HUDEP-2 (cell line): Measurements from ENCODE around the gene APCDD1L.
A peak's percentile ranks its signal among the peaks of the same experiment; 100 is the strongest.

Source experiments
- DNase-seq, 76 experiments: peaks; one replicate each; lab custom pipeline; 2025; ENCODE audit not compliant: unreplicated experiment in 76 of 76; lab: John Stamatoyannopoulos, UW

Gene APCDD1L

DNA sequence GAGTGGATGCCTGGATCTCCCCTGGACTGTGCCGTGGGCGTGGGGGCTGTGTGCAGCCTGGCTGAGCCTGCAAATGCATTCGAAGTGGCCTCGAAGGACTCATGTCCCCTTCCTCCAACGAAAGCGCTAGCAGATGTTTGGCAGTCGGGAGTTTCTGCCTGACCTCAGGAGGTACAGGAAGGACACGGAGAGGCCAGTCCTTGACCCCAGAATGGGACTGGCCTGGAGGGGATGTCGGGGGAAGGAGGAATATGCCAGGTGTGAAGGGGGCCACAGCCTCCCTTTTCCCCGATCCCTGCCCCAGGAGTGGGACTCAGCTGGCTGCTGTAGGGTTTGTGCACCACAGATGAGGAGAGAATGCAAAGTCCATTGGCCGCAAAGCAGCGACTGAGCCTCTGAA is 45.6 kb downstream of the APCDD1L start:
- no peak for DNase-seq

- DNase-seq = no peak
Measured at GRCh38 chr20:58467572-58468527, 47.3 kb downstream of the APCDD1L start.

DNA sequence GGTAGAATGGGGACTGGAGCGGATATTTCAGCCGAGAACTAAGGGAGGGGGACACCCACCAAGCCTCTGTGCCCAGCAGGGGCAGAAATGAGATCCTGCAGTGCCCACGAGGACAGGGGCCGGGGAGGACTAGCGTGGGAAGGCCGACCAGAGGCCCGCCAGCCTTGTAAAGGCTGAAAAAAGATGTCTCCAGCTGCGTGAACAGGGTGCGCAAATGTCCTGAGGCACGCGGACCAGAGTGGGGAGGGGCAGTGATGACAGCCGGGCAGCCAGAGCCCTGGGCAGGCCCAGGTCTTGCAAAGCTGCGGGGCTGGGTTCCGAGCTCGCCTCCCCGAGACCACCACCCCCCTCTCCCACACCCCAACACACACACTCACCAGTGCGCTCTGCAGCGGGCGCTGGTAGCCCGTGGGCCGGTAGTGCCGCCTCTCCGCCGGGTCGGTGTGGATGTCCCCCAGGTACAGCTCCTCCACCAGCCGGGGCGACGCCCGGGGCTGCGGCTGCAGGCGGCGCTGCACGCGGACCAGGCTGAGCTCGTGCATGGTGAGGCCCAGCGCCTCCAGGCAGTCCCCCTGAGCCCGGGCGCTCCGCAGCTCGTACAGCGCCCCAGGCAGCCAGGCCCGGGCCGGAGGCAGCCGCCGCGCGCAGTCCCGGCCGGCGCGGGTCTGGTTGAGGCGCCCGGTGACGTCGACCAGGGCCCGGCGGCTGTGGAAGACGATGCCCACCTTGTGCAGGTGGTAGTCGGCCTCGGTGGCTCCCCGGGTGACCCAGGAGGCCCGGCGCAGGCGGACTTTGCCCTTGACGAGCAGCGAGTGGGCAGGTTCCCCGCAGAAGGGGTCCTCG is 48.2 kb downstream of the APCDD1L start:
- no peak for DNase-seq

DNA sequence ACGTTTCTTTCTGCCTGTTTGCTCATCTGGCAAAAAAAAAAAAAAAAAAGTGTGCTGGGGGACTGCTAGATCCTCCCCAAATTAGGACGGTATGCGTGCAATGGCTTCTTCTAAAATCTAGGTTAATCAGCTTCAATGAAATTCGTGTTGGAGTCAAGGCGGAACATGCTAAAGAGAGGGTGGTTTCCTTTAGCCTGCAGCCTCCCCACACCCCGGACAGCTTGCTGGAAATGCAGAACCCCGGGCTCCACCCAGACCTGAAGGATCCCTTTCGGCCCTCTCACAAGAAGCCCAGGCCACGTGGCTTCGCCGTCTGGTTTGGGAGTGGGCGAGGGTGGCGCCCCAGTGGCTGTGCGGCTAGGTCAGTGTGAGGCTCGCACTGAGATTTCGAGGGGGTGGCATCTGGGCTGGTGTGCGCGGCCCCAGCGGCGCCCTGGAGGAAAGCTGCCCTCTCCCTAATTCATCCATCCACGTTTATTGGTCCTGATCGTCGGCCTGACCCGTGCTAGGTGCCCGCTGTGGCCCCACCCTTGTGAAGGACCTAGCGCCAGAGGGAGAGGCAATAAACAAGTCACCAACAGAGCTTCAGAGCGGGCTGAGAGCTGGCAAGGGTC is 49.0 kb downstream of the APCDD1L start:
- no peak for DNase-seq

- DNase-seq = no peak
Measured at GRCh38 chr20:58464838-58465237, 50.4 kb downstream of the APCDD1L start.

GRCh38 chr20:58463256-58463655 is 51.9 kb downstream of the APCDD1L start:
- no peak for DNase-seq

GRCh38 chr20:58461899-58462298 is 53.3 kb downstream of the APCDD1L start:
- DNase-seq = no peak

DNA sequence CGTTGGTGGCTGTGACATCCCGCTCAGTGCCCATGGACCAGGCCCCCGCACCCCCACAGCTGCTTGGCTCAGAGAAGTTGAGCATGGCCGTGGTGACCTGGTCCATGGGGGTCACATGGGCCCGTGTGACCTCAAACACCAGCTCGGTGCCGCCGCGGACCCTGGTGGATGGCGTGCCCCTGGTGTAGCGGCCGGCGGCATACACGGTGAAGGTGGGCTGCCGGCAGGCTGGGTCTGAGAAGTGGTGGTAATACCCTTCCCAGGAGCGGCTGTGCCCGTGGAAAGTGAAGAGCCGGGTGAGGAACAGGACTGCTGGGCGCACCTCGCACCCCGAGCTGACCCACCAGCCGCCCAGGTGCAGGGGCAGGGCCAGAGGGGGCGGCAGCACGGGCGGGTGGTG is 54.1 kb downstream of the APCDD1L start:
- no peak for DNase-seq

- no peak for DNase-seq
Measured at GRCh38 chr20:58459058-58459750, 56.0 kb downstream of the APCDD1L start.

GRCh38 chr20:58458342-58459057 is 56.7 kb downstream of the APCDD1L start:
- DNase-seq = no peak

GRCh38 chr20:58457083-58457695 is 58.0 kb downstream of the APCDD1L start:
- no peak for DNase-seq

- DNase-seq = no peak
Measured at GRCh38 chr20:58454460-58454859, 60.7 kb downstream of the APCDD1L start.

GRCh38 chr20:58453391-58453790 is 61.8 kb downstream of the APCDD1L start:
- no peak for DNase-seq

DNA sequence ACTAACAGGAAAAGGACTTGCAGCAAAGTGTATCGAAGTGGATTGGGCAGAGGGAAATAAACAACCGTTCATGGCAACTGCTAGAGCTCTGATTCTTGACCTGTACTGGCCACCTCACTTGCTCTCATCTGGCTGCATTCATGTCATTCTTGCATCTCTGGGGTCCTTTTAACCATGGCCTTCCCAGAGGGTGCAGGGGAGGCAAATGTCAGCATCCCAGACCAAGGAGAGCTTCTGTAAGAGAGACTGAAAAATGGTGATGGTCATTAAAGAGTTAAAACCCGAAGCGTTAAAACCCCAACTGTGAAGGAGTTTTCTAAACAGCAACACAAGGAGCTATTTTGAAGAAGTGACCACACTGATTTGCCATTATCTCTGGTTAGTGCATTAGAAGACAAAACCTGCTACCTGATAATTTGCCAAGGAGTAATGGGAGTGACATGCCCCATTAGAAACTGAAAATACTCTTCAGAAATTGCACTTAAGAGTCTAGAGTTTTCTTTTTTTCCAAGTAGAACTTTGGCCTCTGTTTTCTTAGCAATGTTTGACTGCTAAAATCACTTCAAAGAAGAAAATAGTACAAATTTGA is 62.4 kb downstream of the APCDD1L start:
- DNase-seq = no peak

GRCh38 chr20:58450254-58450653 is 64.9 kb downstream of the APCDD1L start:
- no peak for DNase-seq

- no peak for DNase-seq
Measured at GRCh38 chr20:58449681-58450221, 65.4 kb downstream of the APCDD1L start.

- no peak for DNase-seq
Measured at GRCh38 chr20:58448958-58449357, 66.2 kb downstream of the APCDD1L start.

GRCh38 chr20:58447511-58448391 is 67.4 kb downstream of the APCDD1L start:
- peak in 54 of 76 experiments; percentile 2 to 69 (median 30) for DNase-seq
